GM08714 (cell line): ENCODE data around the gene SYNM.

Experiments used
- H3K4me3 ChIP-seq: fragments of 200-500 bp; sonication (Bioruptor generic); 2 replicates; pipeline ENCODE4 v1.5.1; 2014; ENCODE audit warnings: mild to moderate bottlenecking, low read length, inconsistent platforms
- ZNF274 ChIP-seq: IDR thresholded peaks from 2 replicates; pipeline ENCODE4 v1.6.1; 2012; ENCODE audit warnings: mild to moderate bottlenecking, low read depth, low read length

Gene SYNM

GRCh38 chr15:99182791-99183190 lies 77.9 kb downstream of the SYNM start:
- TF ChIP-seq ZNF274: no peak
- no peak overlapping the region for H3K4me3 ChIP-seq
